H1 (cell line): Measurements from ENCODE around the gene HAGH. TPM values are rescaled to one million over a fixed set of nuclear protein-coding genes. Genes with fewer than 3 reads are reported as not detected.

Experiments
- CTCF ChIA-PET: fragments of 300-600 bp; sonication (Branson Sonifier 250); formaldehyde crosslinking; loops from one replicate; lab custom pipeline; 2021; ENCODE audit not compliant: partially characterized antibody; lab: Charles Lee
- POLR2A ChIA-PET: fragments of 300-600 bp; sonication (Branson Sonifier 250); formaldehyde crosslinking; loops from one replicate; lab custom pipeline; 2021; ENCODE audit warnings: inconsistent platforms; ENCODE audit not compliant: partially characterized antibody; lab: Charles Lee
- DNase-seq, 2 experiments: peaks; one replicate each; pipeline versions ENCODE4 v3.0.0 to v3.0.0-alpha.2; 2010 to 2022; ENCODE audit warnings: low spot score in 2 of 2, low read depth in 1 of 2, mixed read lengths in 1 of 2
- FAIRE-seq: peaks from 2 replicates; lab custom pipeline; 2011; peaks lifted over from hg19 to GRCh38; lab: Jason Lieb, UNC
- H2AFZ ChIP-seq: 2 replicates; pipeline ENCODE4 v1.8.1; 2012; ENCODE audit warnings: low read length, inconsistent platforms
- H2AK5ac ChIP-seq: 2 replicates; pipeline ENCODE4 v1.6.1; 2013; ENCODE audit warnings: low read depth, low read length
- H2BK120ac ChIP-seq: replicated peaks from 2 replicates; pipeline ENCODE3; 2013; ENCODE audit warnings: low read depth, low read length, inconsistent platforms
- H2BK12ac ChIP-seq: 2 replicates; pipeline ENCODE4 v1.6.1; 2013; ENCODE audit warnings: low read depth, low read length
- H2BK15ac ChIP-seq: 2 replicates; pipeline ENCODE4 v1.6.1; 2013; ENCODE audit warnings: low read length
- H2BK20ac ChIP-seq: 2 replicates; pipeline ENCODE4 v1.6.1; 2013; ENCODE audit warnings: low read length
- H2BK5ac ChIP-seq: 2 replicates; pipeline ENCODE4 v1.6.1; 2013; ENCODE audit warnings: low read depth, low read length
- H3K14ac ChIP-seq: 2 replicates; pipeline ENCODE4 v1.6.1; 2013; ENCODE audit warnings: inconsistent platforms; ENCODE audit not compliant: insufficient read length
- H3K18ac ChIP-seq: 2 replicates; pipeline ENCODE4 v1.6.1; 2013; ENCODE audit warnings: low read length; ENCODE audit errors: extremely low read depth
- H3K23ac ChIP-seq: 2 replicates; pipeline ENCODE4 v1.6.1; 2013; ENCODE audit warnings: inconsistent platforms; ENCODE audit not compliant: insufficient read length
- H3K23me2 ChIP-seq: 2 replicates; pipeline ENCODE4 v1.6.1; 2013; ENCODE audit warnings: low read depth, low read length
- H3K27ac ChIP-seq: 2 replicates; pipeline ENCODE4 v1.6.1; 2011; ENCODE audit warnings: low read depth, low read length, inconsistent platforms
- H3K27me3 ChIP-seq, 4 experiments: replicated peaks in 1 of 4; 1 replicate in 1 of 4; 2 replicates in 3 of 4; pipeline versions ENCODE4 v1.6.1 to v1.8.1; 2011 to 2013; ENCODE audit warnings: low read length in 3 of 4, mild to moderate bottlenecking in 3 of 4, inconsistent platforms in 2 of 4, mixed read lengths in 2 of 4, moderate library complexity in 1 of 4; ENCODE audit not compliant: control insufficient read depth in 3 of 4, insufficient read depth in 3 of 4; ENCODE audit errors: extremely low read depth in 1 of 4
- H3K36me3 ChIP-seq, 4 experiments: 2 replicates each; pipeline versions ENCODE4 v1.6.1 to v1.8.1; 2011 to 2013; ENCODE audit warnings: mild to moderate bottlenecking in 4 of 4, low read length in 3 of 4, moderate library complexity in 2 of 4, control low read depth in 1 of 4, inconsistent platforms in 1 of 4; ENCODE audit not compliant: insufficient read depth in 4 of 4, control insufficient read depth in 2 of 4
- H3K4ac ChIP-seq: replicated peaks from 2 replicates; pipeline ENCODE3; 2013; ENCODE audit warnings: low read length, low read depth, mixed read lengths, inconsistent platforms; ENCODE audit not compliant: insufficient read length
- H3K4me1 ChIP-seq, 4 experiments: replicated peaks in 1 of 4; 1 replicate in 1 of 4; 2 replicates in 3 of 4; pipeline versions ENCODE4 v1.6.1 to v1.8.1; 2011 to 2013; ENCODE audit warnings: low read length in 3 of 4, inconsistent platforms in 2 of 4, mixed read lengths in 1 of 4; ENCODE audit not compliant: insufficient read depth in 4 of 4, control insufficient read depth in 3 of 4
- H3K4me2 ChIP-seq, 2 experiments: 2 replicates each; pipeline versions ENCODE4 v1.6.1 to v1.8.1; 2011 to 2013; ENCODE audit warnings: low read depth in 2 of 2, low read length in 2 of 2, control low read depth in 1 of 2, inconsistent platforms in 1 of 2, mild to moderate bottlenecking in 1 of 2; ENCODE audit not compliant: insufficient read depth in 1 of 2
- H3K4me3 ChIP-seq, 4 experiments: fragments of 200-600, 300-600 bp in 1 of 4; sonication (generic), shearing (Covaris generic), sonication (Bioruptor Twin) in 1 of 4; 2 replicates each; pipeline versions ENCODE4 v1.5.1 to v1.8.1; 2011 to 2016; ENCODE audit warnings: low read length in 4 of 4, low read depth in 3 of 4, control low read depth in 2 of 4, inconsistent platforms in 2 of 4, mild to moderate bottlenecking in 2 of 4, mixed read lengths in 1 of 4, moderate library complexity in 1 of 4; ENCODE audit not compliant: insufficient read depth in 2 of 4; ENCODE audit errors: extremely low read depth in 1 of 4
- H3K56ac ChIP-seq: replicated peaks from 2 replicates; pipeline ENCODE3; 2013; ENCODE audit warnings: low read depth, mild to moderate bottlenecking, mixed read lengths, low read length, inconsistent platforms; ENCODE audit not compliant: insufficient read length
- H3K79me1 ChIP-seq: 2 replicates; pipeline ENCODE4 v1.6.1; 2013; ENCODE audit warnings: low read depth, low read length, control low read depth
- H3K79me2 ChIP-seq, 2 experiments: 2 replicates each; pipeline versions ENCODE4 v1.6.1 to v1.8.1; 2012 to 2013; ENCODE audit warnings: low read length in 2 of 2, mild to moderate bottlenecking in 2 of 2, inconsistent platforms in 1 of 2; ENCODE audit not compliant: insufficient read depth in 2 of 2, control insufficient read depth in 1 of 2
- H3K9ac ChIP-seq, 4 experiments: replicated peaks in 1 of 4; 1 replicate in 1 of 4; 2 replicates in 3 of 4; pipeline versions ENCODE4 v1.6.1 to v1.8.1; 2011 to 2013; ENCODE audit warnings: low read depth in 3 of 4, low read length in 3 of 4, control low read depth in 2 of 4, mild to moderate bottlenecking in 2 of 4, moderate library complexity in 2 of 4, inconsistent platforms in 1 of 4; ENCODE audit errors: extremely low read depth in 1 of 4
- H3K9me3 ChIP-seq, 2 experiments: 2 replicates each; pipeline versions ENCODE4 v1.6.1 to v1.8.1; 2012 to 2013; ENCODE audit warnings: mild to moderate bottlenecking in 2 of 2, moderate library complexity in 2 of 2, control low read depth in 1 of 2, inconsistent platforms in 1 of 2, low read depth in 1 of 2, low read length in 1 of 2, mixed read lengths in 1 of 2; ENCODE audit not compliant: insufficient read depth in 2 of 2
- H4K20me1 ChIP-seq, 2 experiments: replicated peaks in 1 of 2; 2 replicates each; pipeline versions ENCODE3 to v1.8.1; 2011 to 2013; ENCODE audit warnings: inconsistent platforms in 2 of 2, low read length in 2 of 2, mild to moderate bottlenecking in 1 of 2; ENCODE audit not compliant: insufficient read depth in 2 of 2, control insufficient read depth in 1 of 2
- H4K5ac ChIP-seq: 2 replicates; pipeline ENCODE4 v1.6.1; 2013; ENCODE audit warnings: low read length, low read depth, mixed read lengths, inconsistent platforms; ENCODE audit not compliant: insufficient read length
- H4K8ac ChIP-seq: 2 replicates; pipeline ENCODE4 v1.8.0; 2013; ENCODE audit warnings: mild to moderate bottlenecking, moderate library complexity, low read length, inconsistent platforms; ENCODE audit not compliant: insufficient read depth; ENCODE audit errors: extremely low read depth
- H4K91ac ChIP-seq: replicated peaks from 2 replicates; pipeline ENCODE3; 2013; ENCODE audit warnings: low read length, mixed read lengths, inconsistent platforms; ENCODE audit not compliant: insufficient read length
- CTBP2 ChIP-seq: IDR thresholded peaks from 2 replicates; pipeline ENCODE4 v1.7.0; 2011; ENCODE audit warnings: borderline replicate concordance, mild to moderate bottlenecking, moderate library complexity, mixed read lengths, low read length; ENCODE audit not compliant: insufficient read depth, insufficient read length
- EP300 ChIP-seq, 2 experiments: IDR thresholded peaks; 1 replicate in 1 of 2; 2 replicates in 1 of 2; pipeline ENCODE4 v1.6.1; 2011 to 2012; ENCODE audit warnings: low read depth in 2 of 2, low read length in 2 of 2, mild to moderate bottlenecking in 2 of 2, borderline replicate concordance in 1 of 2, inconsistent platforms in 1 of 2, moderate library complexity in 1 of 2
- HDAC2 ChIP-seq, 2 experiments: fragments of 300-600 bp in 1 of 2; sonication (generic) in 1 of 2; IDR thresholded peaks; 2 replicates each; pipeline ENCODE4 v1.6.1; 2011 to 2012; ENCODE audit warnings: low read depth in 2 of 2, low read length in 2 of 2, mild to moderate bottlenecking in 2 of 2, moderate library complexity in 2 of 2, borderline replicate concordance in 1 of 2, inconsistent platforms in 1 of 2
- HDAC6 ChIP-seq: IDR thresholded peaks from one replicate; pipeline ENCODE4 v1.7.1; 2012; ENCODE audit warnings: low read depth, mild to moderate bottlenecking, inconsistent platforms, low read length, moderate library complexity
- JUND ChIP-seq: IDR thresholded peaks from 2 replicates; pipeline ENCODE4 v1.6.1; 2011; ENCODE audit warnings: mild to moderate bottlenecking, improper control_type of control experiment, low read length
- NANOG ChIP-seq: IDR thresholded peaks from 2 replicates; pipeline ENCODE4 v1.6.1; 2011; ENCODE audit warnings: low read length, low read depth, mild to moderate bottlenecking, inconsistent platforms; ENCODE audit not compliant: insufficient read depth, poor library complexity, severe bottlenecking
- RAD21 ChIP-seq, 2 experiments: IDR thresholded peaks in 1 of 2; conservative IDR thresholded peaks in 1 of 2; 2 replicates each; pipeline ENCODE4 v1.6.1; 2011; ENCODE audit warnings: low read depth in 2 of 2, low read length in 2 of 2, improper control_type of control experiment in 1 of 2, inconsistent platforms in 1 of 2, mild to moderate bottlenecking in 1 of 2, moderate library complexity in 1 of 2
- ZNF274 ChIP-seq: IDR thresholded peaks from 2 replicates; pipeline ENCODE4 v1.7.0; 2012; ENCODE audit warnings: low read length, borderline replicate concordance; ENCODE audit errors: extremely low read depth
- WGBS, 2 experiments: shearing (Covaris generic) in 1 of 2; methylation state at CpG; one replicate each; pipeline versions ENCODE4 v1.1.6 to v1.1.7; 2013 to 2015; ENCODE audit warnings: low lambda C conversion rate in 2 of 2, mixed read lengths in 2 of 2, inconsistent platforms in 1 of 2, low coverage in 1 of 2, missing lambda C conversion rate in 1 of 2; ENCODE audit not compliant: insufficient replicate concordance in 2 of 2, insufficient coverage in 1 of 2, insufficient read length in 1 of 2; ENCODE audit errors: extremely low coverage in 1 of 2, missing lambda C conversion rate in 1 of 2; 5-methylcytosine and 5-hydroxymethylcytosine counted together
- polyA plus RNA-seq, 7 experiments: library from polyadenylated mRNA; depleted of rRNA in 3 of 7; stranded (reverse) in 5 of 7; unstranded in 2 of 7; fragments of >200 nt in 5 of 7; fragments of 200-250 nt in 2 of 7; gene quantifications; 1 replicate in 5 of 7; 2 replicates in 1 of 7; 4 replicates in 1 of 7; pipeline versions ENCODE4 v1.2.1 to v1.2.3, GENCODE V29; 2011 to 2013; ENCODE audit warnings: missing spikeins in 2 of 7, mixed read lengths in 2 of 7
- total RNA-seq: library from RNA; stranded (reverse); fragmentation: NEBNext Ultra II Directional; extraction: Animal tissue kit (Norgen Biotek cat#: 25700); gene quantifications from 2 replicates; pipeline ENCODE4 v1.2.1, GENCODE V29; 2021

HAGH gene
- total and polyA plus RNA-seq, 2 of the 8 experiments (the other 6 are each of a cell fraction or from before 2014, with no cell fraction given): 28.7 to 40.6 TPM

GRCh38 chr16:1772908-1773702 is 53.5 kb downstream of the HAGH start, which contains the start of gene MRPS34:
Gene MRPS34, minus strand, starts transcription at chr16:1773134. Its CDS starts 15 bp downstream, at chr16:1773119.
- peak within 1 kb of the TSS; percentile 71 to 92 for H3K4me2 ChIP-seq
- peak within 1 kb of the TSS; percentile 85 for H4K91ac ChIP-seq
- no peak within 1 kb of the TSS; the same call in 1 of the 2 replicates for H2AFZ ChIP-seq
- H3K9me3 ChIP-seq: no peaks in the 10 kb centered on the region
- H3K79me1 ChIP-seq: peaks cover 4% of the 10 kb centered on the region
- H3K56ac ChIP-seq: peak within 1 kb of the TSS; percentile 73
- WGBS, 2 experiments: 0% methylated on average over 54 of the region's 108 CpGs; no CpG with 5 or more reads in 1 of the 2 experiments
- peak within 1 kb of the TSS; percentile 62 for H3K27ac ChIP-seq
- DNase-seq: peak; percentile 51 to 95
- H3K27me3 ChIP-seq: no peaks in the 10 kb centered on the region
- H4K5ac ChIP-seq: peak within 1 kb of the TSS; percentile 81
- H2BK12ac ChIP-seq: peak within 1 kb of the TSS; percentile 4; the same call in 1 of the 2 replicates
- POLR2A ChIA-PET: interaction anchor here (0.7 to 13.5 kb wide), 19 partner anchors 6 to 382 kb away, joined by 3 to 246 read pairs (median 8); partner anchors contain the start of genes FAHD1, HAGH, IGFALS and JPT2
- CTCF ChIA-PET: interaction anchor here (0.6 to 2.7 kb wide), 8 partner anchors 8 to 509 kb away, joined by 3 to 13 read pairs (median 4); partner anchors contain the start of genes IGFALS and MAPK8IP3
- peak within 1 kb of the TSS; percentile 69 to 94 (median 89) for H3K9ac ChIP-seq
- no peak within 1 kb of the TSS for H2BK120ac ChIP-seq
- H3K4me1 ChIP-seq: peaks cover 0 to 12% (median 10%) of the 10 kb centered on the region in 4 experiments; a peak in 5 of 7 replicates
- H4K8ac ChIP-seq: peak within 1 kb of the TSS; percentile 94
- H3K4me3 ChIP-seq: peak within 1 kb of the TSS; percentile 82 to 91 (median 82)
- no peak within 1 kb of the TSS for H3K23ac ChIP-seq
- H4K20me1 ChIP-seq: peaks cover 0 to 21% of the 10 kb centered on the region in 2 experiments
- peak within 1 kb of the TSS; percentile 72; the same call in 1 of the 2 replicates for H2BK15ac ChIP-seq
- peaks cover under 1 to 29% (median 8%) of the 10 kb centered on the region in 4 experiments; a peak in 6 of 8 replicates for H3K36me3 ChIP-seq
- H3K18ac ChIP-seq: peak within 1 kb of the TSS; percentile 90
- H3K23me2 ChIP-seq: peaks cover 17% of the 10 kb centered on the region
- H3K79me2 ChIP-seq: peaks cover 0 to 15% of the 10 kb centered on the region in 2 experiments; a peak in 1 of 4 replicates
- peak within 1 kb of the TSS; percentile 90 for H3K4ac ChIP-seq
- peak within 1 kb of the TSS; percentile 88 for H2BK5ac ChIP-seq
- H2AK5ac ChIP-seq: peak within 1 kb of the TSS; percentile 27; the same call in 1 of the 2 replicates
- H3K14ac ChIP-seq: no peak within 1 kb of the TSS
- no peak for FAIRE-seq
- H2BK20ac ChIP-seq: no peak within 1 kb of the TSS
- TF ChIP-seq HDAC6 (no peak), ZNF274 (no peak), NANOG (no peak), HDAC2 (IDR thresholded peaks at IDR 0.05; ENCODE audit: borderline replicate concordance in 1 of 2, low read depth in 2 of 2, low read length in 2 of 2) (0 out of 4 replicates have a peak, but pooled peaks have one; percentile 20 to 76), CTBP2 (no peak), RAD21 (IDR thresholded peaks at IDR 0.05 in 1 of 2, conservative IDR thresholded peaks at IDR 0.05 in 1 of 2; ENCODE audit: low read depth in 2 of 2, low read length in 2 of 2) (peak; percentile 27 to 50; a peak in 3 of 4 replicates), EP300 (IDR thresholded peaks at IDR 0.05; ENCODE audit: borderline replicate concordance in 1 of 2, low read depth in 2 of 2, low read length in 2 of 2) (no peak), JUND (peak; percentile 35; the same call in 1 of the 2 replicates)
